H9 (cell line): ENCODE measurements around the gene ABLIM3. TPM values are rescaled to one million over a fixed set of nuclear protein-coding genes. Genes with fewer than 3 reads are reported as not detected.

Source experiments
- DNase-seq: peaks from one replicate; pipeline ENCODE4 v3.0.0-alpha.2; 2017
- H2AFZ ChIP-seq: one replicate; pipeline ENCODE4 v1.6.1; 2013; ENCODE audit warnings: mild to moderate bottlenecking, low read length, control low read depth, moderate library complexity
- H2AK5ac ChIP-seq: 2 replicates; pipeline ENCODE4 v1.6.1; 2013; ENCODE audit warnings: low read length, control low read depth, mixed read lengths; ENCODE audit not compliant: insufficient read length
- H2BK120ac ChIP-seq: one replicate; pipeline ENCODE4 v1.6.1; 2013; ENCODE audit warnings: low read depth, mild to moderate bottlenecking, low read length, control low read depth, inconsistent platforms; ENCODE audit not compliant: poor library complexity, severe bottlenecking
- H2BK12ac ChIP-seq: 2 replicates; pipeline ENCODE4 v1.6.1; 2013; ENCODE audit warnings: low read length, control low read depth, mixed read lengths, low read depth; ENCODE audit not compliant: insufficient read length
- H2BK15ac ChIP-seq: 2 replicates; pipeline ENCODE4 v1.6.1; 2013; ENCODE audit warnings: low read depth, low read length, control low read depth
- H2BK20ac ChIP-seq: one replicate; pipeline ENCODE4 v1.6.1; 2013; ENCODE audit warnings: low read depth, mild to moderate bottlenecking, low read length, control low read depth, inconsistent platforms; ENCODE audit not compliant: poor library complexity, severe bottlenecking
- H2BK5ac ChIP-seq: 2 replicates; pipeline ENCODE4 v1.6.1; 2013; ENCODE audit warnings: low read length, control low read depth, mixed read lengths; ENCODE audit not compliant: insufficient read length
- H3K14ac ChIP-seq: 2 replicates; pipeline ENCODE4 v1.6.1; 2013; ENCODE audit warnings: low read length, control low read depth; ENCODE audit not compliant: insufficient read depth
- H3K18ac ChIP-seq: 2 replicates; pipeline ENCODE4 v1.6.1; 2013; ENCODE audit warnings: low read depth, mild to moderate bottlenecking, mixed read lengths, low read length, control low read depth; ENCODE audit not compliant: insufficient read length
- H3K23ac ChIP-seq: 2 replicates; pipeline ENCODE4 v1.6.1; 2013; ENCODE audit warnings: low read length, control low read depth, mixed read lengths, low read depth; ENCODE audit not compliant: insufficient read length
- H3K23me2 ChIP-seq: 2 replicates; pipeline ENCODE4 v1.6.1; 2013; ENCODE audit warnings: low read depth, mild to moderate bottlenecking, mixed read lengths, low read length, control low read depth; ENCODE audit not compliant: insufficient read length, poor library complexity, severe bottlenecking
- H3K27ac ChIP-seq: 2 replicates; pipeline ENCODE4 v1.5.1; 2013; ENCODE audit warnings: low read length, control low read depth, mixed read lengths, low read depth; ENCODE audit not compliant: insufficient read length
- H3K27me3 ChIP-seq: 2 replicates; pipeline ENCODE4 v1.6.1; 2013; ENCODE audit warnings: low read length, control low read depth, inconsistent platforms; ENCODE audit not compliant: insufficient read depth
- H3K4ac ChIP-seq: 2 replicates; pipeline ENCODE4 v1.6.1; 2013; ENCODE audit warnings: low read depth, mild to moderate bottlenecking, control low read depth, inconsistent platforms, low read length, moderate library complexity
- H3K4me1 ChIP-seq: 2 replicates; pipeline ENCODE4 v1.6.1; 2013; ENCODE audit warnings: low read length, control low read depth, inconsistent platforms; ENCODE audit not compliant: insufficient read depth
- H3K4me2 ChIP-seq: 2 replicates; pipeline ENCODE4 v1.6.1; 2013; ENCODE audit warnings: low read length, control low read depth, mixed read lengths; ENCODE audit not compliant: insufficient read length, insufficient read depth
- H3K56ac ChIP-seq: 2 replicates; pipeline ENCODE4 v1.6.1; 2013; ENCODE audit warnings: low read depth, mild to moderate bottlenecking, mixed read lengths, low read length, control low read depth; ENCODE audit not compliant: insufficient read length
- H3K79me1 ChIP-seq: 2 replicates; pipeline ENCODE4 v1.6.1; 2013; ENCODE audit warnings: low read depth, mild to moderate bottlenecking, moderate library complexity, low read length, control low read depth, inconsistent platforms; ENCODE audit not compliant: insufficient read depth, poor library complexity, severe bottlenecking
- H3K79me2 ChIP-seq: 2 replicates; pipeline ENCODE4 v1.6.1; 2013; ENCODE audit warnings: low read length, control low read depth, inconsistent platforms; ENCODE audit not compliant: insufficient read depth
- H3K9ac ChIP-seq: 2 replicates; pipeline ENCODE4 v1.6.1; 2013; ENCODE audit warnings: low read length, control low read depth, mixed read lengths; ENCODE audit not compliant: insufficient read length; ENCODE audit errors: extremely low read depth
- H3K9me3 ChIP-seq: one replicate; pipeline ENCODE4 v1.6.1; 2013; ENCODE audit warnings: low read depth, low read length, inconsistent platforms; ENCODE audit not compliant: control insufficient read depth
- H3T11ph ChIP-seq: one replicate; pipeline ENCODE4 v1.6.1; 2013; ENCODE audit warnings: mild to moderate bottlenecking, low read length, control low read depth, inconsistent platforms
- H4K20me1 ChIP-seq: one replicate; pipeline ENCODE4 v1.6.1; 2013; ENCODE audit not compliant: control insufficient read depth, insufficient read length, insufficient read depth
- H4K5ac ChIP-seq: 2 replicates; pipeline ENCODE4 v1.6.1; 2013; ENCODE audit warnings: low read depth, mild to moderate bottlenecking, mixed read lengths, low read length, control low read depth; ENCODE audit not compliant: insufficient read length
- H4K8ac ChIP-seq: replicated peaks from 2 replicates; pipeline ENCODE4 v1.6.1; 2013; ENCODE audit warnings: low read length, control low read depth, mixed read lengths, low read depth; ENCODE audit not compliant: insufficient read length
- H4K91ac ChIP-seq: 2 replicates; pipeline ENCODE4 v1.6.1; 2013; ENCODE audit warnings: low read depth, mild to moderate bottlenecking, moderate library complexity, mixed read lengths, low read length, control low read depth; ENCODE audit not compliant: insufficient read length
- H3K27ac Mint-ChIP-seq, 3 experiments: 2 replicates in 2 of 3; 3 replicates in 1 of 3; pipeline ENCODE4 v1.8.0; 2020 to 2021; ENCODE audit warnings: mixed read lengths in 3 of 3, mild to moderate bottlenecking in 1 of 3, moderate library complexity in 1 of 3
- H3K27me3 Mint-ChIP-seq: 2 replicates; pipeline ENCODE4 v1.8.0; 2021; ENCODE audit warnings: low read depth, mild to moderate bottlenecking, moderate library complexity, mixed read lengths
- H3K36me3 Mint-ChIP-seq, 3 experiments: 2 replicates in 2 of 3; 3 replicates in 1 of 3; pipeline ENCODE4 v1.8.0; 2020 to 2021; ENCODE audit warnings: low read depth in 3 of 3, mixed read lengths in 3 of 3; ENCODE audit not compliant: insufficient read depth in 1 of 3
- H3K4me1 Mint-ChIP-seq, 2 experiments: 2 replicates each; pipeline ENCODE4 v1.8.0; 2020; ENCODE audit warnings: mixed read lengths in 2 of 2
- H3K4me3 Mint-ChIP-seq, 2 experiments: 2 replicates in 1 of 2; 3 replicates in 1 of 2; pipeline ENCODE4 v1.8.0; 2020 to 2021; ENCODE audit warnings: mild to moderate bottlenecking in 2 of 2, mixed read lengths in 2 of 2, moderate library complexity in 1 of 2
- H3K9me3 Mint-ChIP-seq, 2 experiments: 2 replicates in 1 of 2; 3 replicates in 1 of 2; pipeline ENCODE4 v1.8.0; 2020; ENCODE audit warnings: mild to moderate bottlenecking in 2 of 2, mixed read lengths in 2 of 2, moderate library complexity in 1 of 2
- CTCF ChIP-seq: fragments of 200-600 bp; sonication (generic); conservative IDR thresholded peaks from 3 replicates; pipeline ENCODE4 v1.8.0; 2021; ENCODE audit warnings: antibody characterized with exemption, mild to moderate bottlenecking
- WGBS: extraction: QIAGEN DNeasy Blood & Tissue Kit; methylation state at CpG from one replicate; pipeline ENCODE4 v1.1.7; 2013; ENCODE audit warnings: missing lambda C conversion rate, low lambda C conversion rate, mixed read lengths; ENCODE audit not compliant: insufficient read length; ENCODE audit errors: extremely low coverage; 5-methylcytosine and 5-hydroxymethylcytosine counted together
- total RNA-seq: library from RNA; stranded (reverse); gene quantifications from 2 replicates; pipeline ENCODE4 v1.2.1, GENCODE V29; 2021

Gene ABLIM3
- total RNA-seq, 1 experiment from 2014 or later, result 0.20 TPM

- Histone ChIP-seq H2BK5ac (no peak overlapping the region), H2BK20ac (no peak overlapping the region), H3K4me1 (no peaks in the 10 kb centered on the region; the same call in 1 of the 2 replicates), H3K56ac (no peak overlapping the region), H3K23me2 (no peaks in the 10 kb centered on the region), H3K27me3 (no peaks in the 10 kb centered on the region), H2BK15ac (no peak overlapping the region), H4K20me1 (no peaks in the 10 kb centered on the region), H3K79me1 (no peaks in the 10 kb centered on the region), H3K4ac (no peak overlapping the region), H3K14ac (no peak overlapping the region), H3K27ac (no peak overlapping the region), H3K23ac (no peak overlapping the region), H3K79me2 (no peaks in the 10 kb centered on the region), H4K8ac (no peak overlapping the region), H3K18ac (no peak overlapping the region), H2BK120ac (no peak overlapping the region), H2AK5ac (no peak overlapping the region), H3K4me2 (no peak overlapping the region), H3K9ac (no peak overlapping the region), H2BK12ac (no peak overlapping the region), H2AFZ (no peak overlapping the region), H4K91ac (no peak overlapping the region), H4K5ac (no peak overlapping the region), H3K9me3 (no peaks in the 10 kb centered on the region), H3T11ph (no peak overlapping the region)
- whole genome bisulfite sequencing, result no CpG with 5 or more reads among the region's 3 CpGs
- no peak overlapping the region for H3K27ac Mint-ChIP-seq
- H3K4me3 Mint-ChIP-seq, result no peak overlapping the region
- H3K36me3 Mint-ChIP-seq, result no peaks in the 10 kb centered on the region
- no peaks in the 10 kb centered on the region for H3K9me3 Mint-ChIP-seq
- peak; percentile 63; the same call in 2 of the 3 replicates for TF ChIP-seq CTCF
- peaks cover 0 to 7% of the 10 kb centered on the region in 2 experiments; a peak in 2 of 4 replicates for H3K4me1 Mint-ChIP-seq
- H3K27me3 Mint-ChIP-seq, result peaks cover 2% of the 10 kb centered on the region; the same call in 1 of the 2 replicates
- DNase-seq, result no peak
These were observed 10.4 kb downstream of the ABLIM3 start for GRCh38 chr5:149151717-149152116.
